ENCODE results near the gene DCTPP1. TPM values are rescaled to one million over a fixed set of nuclear protein-coding genes. Genes with fewer than 3 reads are reported as not detected.

DCTPP1 gene
- total RNA-seq, 1 donor from 2014 or later, result 76.4 TPM

DNA sequence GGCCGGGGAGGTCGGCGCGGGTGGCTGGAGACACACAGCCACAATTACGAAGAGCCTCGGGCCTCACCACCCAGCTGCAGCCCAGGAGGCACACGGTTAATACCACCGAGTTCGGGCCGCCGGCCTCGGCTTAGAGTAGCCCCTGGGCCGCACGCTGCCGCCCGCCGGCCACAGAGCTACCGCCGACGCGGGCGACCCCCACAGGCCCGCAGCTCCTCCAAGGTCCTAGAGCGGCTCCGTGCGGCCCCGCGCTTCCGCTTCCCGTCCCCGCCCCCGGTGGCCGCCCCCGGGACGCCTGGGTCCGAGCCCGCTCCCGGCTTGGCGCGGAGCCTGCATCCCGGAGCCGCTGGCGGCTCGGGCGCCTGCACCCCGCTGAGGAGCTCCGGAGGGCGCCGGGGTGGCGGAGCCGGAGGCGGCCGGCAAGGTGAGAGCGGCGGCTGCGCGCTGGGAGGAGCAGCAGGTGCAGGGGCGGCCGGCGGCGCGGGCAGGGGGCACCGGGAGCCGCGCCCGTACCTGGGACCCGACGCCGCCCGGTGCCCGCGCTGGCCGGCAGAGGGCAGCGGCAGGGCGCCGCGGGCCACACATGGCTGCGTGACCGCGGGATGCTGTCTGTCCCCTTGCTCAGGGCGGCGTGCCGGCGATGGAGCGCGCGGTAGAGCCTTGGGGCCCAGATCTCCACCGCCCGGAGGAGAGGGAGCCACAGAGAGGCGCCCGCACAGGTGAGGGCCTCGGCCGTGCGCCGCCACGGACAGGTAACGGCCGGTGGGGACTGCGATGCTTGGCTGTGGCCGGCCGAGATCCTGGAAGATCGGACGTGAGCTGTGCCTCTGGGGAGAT is 34.5 kb downstream of the DCTPP1 start, which contains the start of gene ZNF48:
ZNF48 (plus strand) TSS at position 266 of the 837 bp plus-strand sequence; CDS start at position 641, 375 bp downstream.
- intact Hi-C loops (cut with micrococcal nuclease), result loop anchor here (1.0 kb wide), 2 partner anchors 12 to 25 kb away; partner anchors contain the start of genes TBC1D10B and ZNF771

DNA sequence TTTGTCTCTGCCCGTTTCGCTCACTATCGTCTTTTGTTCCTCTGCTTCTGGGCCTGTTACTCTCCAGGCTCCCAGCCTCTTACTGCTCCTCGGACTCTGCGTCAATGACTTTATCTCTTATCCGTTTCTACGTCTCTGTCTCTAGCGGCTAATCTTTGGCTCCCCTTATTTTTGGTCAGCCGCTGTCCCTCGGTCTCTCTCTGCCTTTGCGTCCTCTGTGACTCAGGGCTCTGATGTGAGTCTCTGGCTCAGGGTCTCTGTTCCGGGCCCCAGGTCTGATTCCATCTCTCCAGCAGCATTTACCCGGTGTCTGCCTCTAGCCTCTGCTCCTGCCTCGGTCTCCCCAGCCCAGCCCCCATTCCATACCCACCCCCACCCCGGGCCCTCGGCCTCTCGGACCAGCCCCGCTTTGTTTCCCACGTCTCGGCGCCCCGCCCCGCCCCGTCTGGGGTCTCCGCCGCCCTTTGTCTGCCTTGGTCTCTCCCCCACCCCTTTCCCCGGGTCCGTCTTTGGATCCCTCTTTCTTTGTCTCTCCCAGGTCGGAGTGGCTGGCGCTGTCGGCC is 35.2 kb downstream of the DCTPP1 start:
- intact Hi-C loops (cut with micrococcal nuclease), result loop anchor here (1.0 kb wide), 2 partner anchors 13 to 24 kb away; partner anchors contain the start of genes TBC1D10B and ZNF771

DNA sequence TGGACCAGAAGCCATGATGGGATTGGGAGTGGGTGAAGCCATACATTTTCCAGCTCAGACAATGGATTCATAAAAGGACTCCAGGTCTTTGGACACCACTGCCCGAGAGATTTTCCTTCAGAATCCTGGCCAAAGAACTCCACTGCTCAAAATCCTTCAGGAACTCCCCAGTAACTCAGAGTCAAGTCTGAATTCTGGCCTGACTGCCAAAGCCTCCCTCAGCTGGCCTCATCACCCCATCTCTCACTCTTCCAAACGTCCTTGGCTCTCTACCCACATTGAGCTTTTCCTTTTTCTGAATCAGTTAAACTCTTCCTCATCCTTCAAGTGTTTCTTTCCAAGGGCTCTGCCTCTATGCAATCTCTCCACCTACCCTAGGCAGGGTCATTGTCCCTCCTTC is 46.3 kb downstream of the DCTPP1 start:
- intact Hi-C loops (cut with micrococcal nuclease), result no loop called here

- intact Hi-C loops (cut with micrococcal nuclease), result loop anchor here (1.0 kb wide), 2 partner anchors 12 to 25 kb away; partner anchors contain the start of genes TBC1D10B and ZNF771
Measured at GRCh38 chr16:30382111-30382881, 47.5 kb downstream of the DCTPP1 start, which contains the start of gene SEPTIN1. SEPTIN1 (minus strand) TSS chr16:30382561; CDS start chr16:30382542, 19 bp downstream.

DNA sequence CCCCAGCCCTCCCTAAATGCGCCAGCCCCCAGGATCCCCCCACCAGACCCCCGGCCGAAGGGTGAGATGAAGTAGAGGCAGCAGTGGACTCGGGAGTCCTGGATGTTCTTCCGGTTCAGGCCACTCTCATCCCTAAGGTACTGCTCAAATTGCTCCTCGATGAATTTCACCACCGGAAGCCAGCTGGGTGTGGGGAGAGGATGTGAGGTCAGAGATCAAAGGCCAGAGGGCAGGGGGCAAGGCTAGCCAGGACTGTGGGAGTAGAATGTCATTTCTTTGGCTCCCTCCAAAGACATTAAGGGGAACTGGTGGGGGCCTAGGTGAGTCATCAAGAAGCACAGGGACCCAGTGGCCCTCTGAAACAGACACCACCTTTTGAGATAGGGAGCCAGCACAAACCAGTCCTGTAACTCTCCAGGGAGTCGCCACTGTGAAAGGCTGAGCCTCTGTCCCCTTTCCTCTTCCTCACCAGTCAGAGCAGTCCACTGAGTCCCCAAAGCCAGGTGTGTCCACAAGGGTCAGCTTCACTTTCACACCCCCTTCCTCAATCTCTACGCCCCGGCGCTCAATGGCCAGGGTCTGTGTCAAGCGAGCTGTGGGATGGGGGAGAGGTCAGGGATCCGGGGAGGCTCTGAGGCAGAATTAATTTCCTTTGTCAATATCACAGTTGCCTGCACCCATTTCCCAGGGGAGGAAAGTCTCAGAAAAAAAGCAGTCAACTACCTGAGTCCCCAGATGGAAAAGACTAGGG is 48.4 kb downstream of the DCTPP1 start:
- intact Hi-C loops (cut with micrococcal nuclease), result loop anchor here (1.0 kb wide), 2 partner anchors 11 to 26 kb away; partner anchors contain the start of genes TBC1D10B and ZNF771

GRCh38 chr16:30380803-30381208 is 49.0 kb downstream of the DCTPP1 start:
- intact Hi-C loops (cut with micrococcal nuclease), result no loop called here

DNA sequence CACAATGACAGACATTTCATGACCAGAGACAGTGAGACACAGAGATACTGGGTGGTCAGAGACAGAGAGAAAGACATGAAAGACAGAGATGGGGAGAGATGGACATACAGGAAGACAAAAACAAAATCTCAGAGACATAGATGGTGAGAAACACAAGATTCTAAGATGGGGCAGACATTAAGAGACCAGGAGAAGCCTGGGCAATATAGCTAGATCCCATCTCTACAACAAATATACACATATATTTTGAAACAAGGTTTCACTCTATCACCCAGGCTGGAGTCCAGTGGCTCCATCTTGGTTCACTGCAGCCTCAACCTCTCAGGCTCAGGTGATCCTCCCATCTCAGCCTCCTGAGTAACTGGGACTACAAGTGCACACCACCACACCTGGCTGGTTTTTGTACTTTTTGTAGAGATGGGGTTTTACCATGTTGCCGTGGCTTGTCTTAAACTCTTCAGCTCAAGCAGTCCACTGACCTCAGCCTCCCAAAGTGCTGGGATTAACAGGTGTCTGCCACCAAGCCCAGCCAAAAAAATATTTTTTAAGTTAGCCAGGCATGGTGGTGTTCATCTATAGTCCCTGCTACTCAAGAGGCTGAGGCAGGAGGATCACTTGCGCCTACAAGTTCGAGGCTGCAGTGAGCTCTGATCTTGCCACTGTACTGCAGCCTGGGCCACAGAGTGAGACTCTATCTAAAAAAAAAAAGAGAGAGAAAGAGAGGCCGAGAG is 49.6 kb downstream of the DCTPP1 start:
- intact Hi-C loops (cut with micrococcal nuclease), result no loop called here

- intact Hi-C loops (cut with micrococcal nuclease), result loop anchor here (2.0 kb wide), 2 partner anchors 148 to 314 kb away; partner anchors contain the start of genes ALDOA and ZNF768
Measured at GRCh38 chr16:30379158-30379783, 50.6 kb downstream of the DCTPP1 start.

- intact Hi-C loops (cut with micrococcal nuclease), result loop anchor here (1.0 to 2.0 kb wide), 7 partner anchors 8 to 314 kb away; partner anchors contain the start of genes ALDOA, CD2BP2, FBRS and TBC1D10B
Measured at GRCh38 chr16:30378236-30379157, 51.3 kb downstream of the DCTPP1 start.

GRCh38 chr16:30377812-30378235 is 52.0 kb downstream of the DCTPP1 start:
- intact Hi-C loops (cut with micrococcal nuclease), result loop anchor here (1.0 to 2.0 kb wide), 7 partner anchors 8 to 313 kb away; partner anchors contain the start of genes ALDOA, CD2BP2, FBRS and TBC1D10B

DNA sequence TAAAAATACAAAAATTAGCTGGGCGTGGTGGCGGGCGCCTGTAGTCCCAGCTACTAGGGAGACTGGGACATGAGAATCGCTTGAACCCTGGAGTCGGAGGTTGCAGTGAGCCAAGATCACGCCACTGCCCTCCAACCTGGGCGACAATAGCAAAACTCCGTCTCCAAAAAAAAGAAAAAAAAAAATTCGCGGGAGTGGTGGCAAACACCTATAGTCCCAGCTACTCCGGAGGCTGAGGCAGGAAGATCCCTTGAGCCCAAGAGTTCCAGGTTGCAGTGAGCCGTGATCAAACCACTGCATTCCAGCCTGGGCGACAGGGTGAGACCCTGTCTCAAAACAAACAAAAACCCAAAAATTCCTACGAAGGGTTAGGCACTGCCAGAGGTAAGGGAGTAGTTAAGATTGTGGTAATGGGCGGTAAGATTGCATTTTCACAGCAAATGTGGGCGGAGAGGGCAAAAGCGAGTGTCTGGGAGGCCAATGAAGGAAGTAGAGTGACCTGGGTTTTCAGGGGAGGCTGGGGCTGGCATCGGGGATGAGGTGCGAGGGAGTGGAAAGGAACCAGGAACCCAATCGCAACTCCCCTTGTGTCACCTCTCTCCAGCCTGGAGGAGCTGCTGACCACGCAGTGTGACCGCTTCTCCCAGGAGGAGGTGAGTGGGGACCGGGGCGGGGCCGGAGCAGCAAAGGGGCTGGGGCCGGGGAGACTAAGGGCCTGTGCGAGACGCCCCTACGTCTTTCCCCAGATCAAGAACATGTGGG is 52.6 kb downstream of the DCTPP1 start:
- intact Hi-C loops (cut with micrococcal nuclease), result no loop called here

DNA sequence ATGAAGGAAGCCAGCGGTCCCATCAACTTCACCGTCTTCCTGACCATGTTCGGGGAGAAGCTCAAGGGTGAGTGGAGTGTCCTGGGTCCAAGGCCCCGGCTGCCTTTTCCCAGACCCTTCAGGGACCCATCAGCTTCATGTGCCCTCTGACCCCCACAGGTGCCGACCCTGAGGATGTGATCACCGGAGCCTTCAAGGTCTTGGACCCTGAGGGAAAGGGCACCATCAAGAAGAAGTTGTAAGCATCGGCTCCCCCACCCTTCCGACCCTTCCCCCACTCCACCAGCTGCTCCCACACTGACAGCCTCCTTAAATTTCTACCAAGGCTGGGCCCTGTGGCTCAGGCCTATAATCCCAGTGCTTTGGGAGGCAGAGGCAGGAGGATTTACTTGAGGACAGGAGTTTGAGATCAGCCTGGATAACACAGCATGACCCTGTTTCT is 53.3 kb downstream of the DCTPP1 start:
- intact Hi-C loops (cut with micrococcal nuclease), result no loop called here

GRCh38 chr16:30375864-30376263 is 54.0 kb downstream of the DCTPP1 start:
- intact Hi-C loops (cut with micrococcal nuclease), result no loop called here

GRCh38 chr16:30374538-30374937 is 55.3 kb downstream of the DCTPP1 start, which contains the start of gene MYL11:
MYL11 (plus strand) TSS chr16:30374802; CDS start chr16:30374858, 56 bp downstream.
- intact Hi-C loops (cut with micrococcal nuclease), result no loop called here
